NB4 (cell line): ENCODE measurements around the gene CENPF.

Experiments
- POLR2A ChIP-seq: IDR thresholded peaks from 2 replicates; pipeline ENCODE4 v1.6.1; 2011; ENCODE audit warnings: mild to moderate bottlenecking; ENCODE audit not compliant: insufficient read length; ENCODE audit errors: extremely low read depth
- TF ChIP-seq, protein P1 (sequence below): IDR thresholded peaks from one replicate; pipeline ENCODE4 v1.5.1; 2012; ENCODE audit warnings: low read depth, low read length

DNA sequence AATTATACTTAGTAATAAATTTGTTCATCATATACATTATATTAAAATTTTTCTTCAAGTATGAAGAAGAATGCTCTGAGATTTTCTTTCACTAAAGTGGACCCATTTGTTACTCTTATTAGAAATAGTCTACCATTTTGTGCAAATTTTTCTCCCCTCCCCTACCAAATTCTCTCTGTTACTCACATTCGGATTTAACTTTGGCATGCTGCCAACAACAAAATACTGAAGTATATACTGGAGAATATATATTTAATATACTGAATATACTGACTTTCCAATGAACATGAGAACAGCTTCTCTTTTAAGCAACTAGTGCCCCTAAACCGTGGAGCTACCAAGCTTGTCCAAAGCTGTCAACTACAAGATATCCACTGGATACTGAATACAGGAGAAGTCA lies 57.2 kb downstream of the CENPF start:
- TF ChIP-seq, protein P1, sequence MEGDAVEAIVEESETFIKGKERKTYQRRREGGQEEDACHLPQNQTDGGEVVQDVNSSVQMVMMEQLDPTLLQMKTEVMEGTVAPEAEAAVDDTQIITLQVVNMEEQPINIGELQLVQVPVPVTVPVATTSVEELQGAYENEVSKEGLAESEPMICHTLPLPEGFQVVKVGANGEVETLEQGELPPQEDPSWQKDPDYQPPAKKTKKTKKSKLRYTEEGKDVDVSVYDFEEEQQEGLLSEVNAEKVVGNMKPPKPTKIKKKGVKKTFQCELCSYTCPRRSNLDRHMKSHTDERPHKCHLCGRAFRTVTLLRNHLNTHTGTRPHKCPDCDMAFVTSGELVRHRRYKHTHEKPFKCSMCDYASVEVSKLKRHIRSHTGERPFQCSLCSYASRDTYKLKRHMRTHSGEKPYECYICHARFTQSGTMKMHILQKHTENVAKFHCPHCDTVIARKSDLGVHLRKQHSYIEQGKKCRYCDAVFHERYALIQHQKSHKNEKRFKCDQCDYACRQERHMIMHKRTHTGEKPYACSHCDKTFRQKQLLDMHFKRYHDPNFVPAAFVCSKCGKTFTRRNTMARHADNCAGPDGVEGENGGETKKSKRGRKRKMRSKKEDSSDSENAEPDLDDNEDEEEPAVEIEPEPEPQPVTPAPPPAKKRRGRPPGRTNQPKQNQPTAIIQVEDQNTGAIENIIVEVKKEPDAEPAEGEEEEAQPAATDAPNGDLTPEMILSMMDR, result no peak
- no peak for TF ChIP-seq POLR2A
